HEK293T (cell line): ENCODE results near the gene OLA1.
A peak's percentile ranks its signal among the peaks of the same experiment; 100 is the strongest.

ENCODE experiments used
- CTCF ChIA-PET: fragments of 350-600 bp; formaldehyde crosslinking; extraction: SDS; loops from one replicate; lab custom pipeline; 2021; ENCODE audit warnings: antibody characterized with exemption, inconsistent platforms; lab: Yijun Ruan, JAX
- POLR2A ChIA-PET: fragments of 350-600 bp; formaldehyde crosslinking; extraction: SDS; loops from one replicate; lab custom pipeline; 2020; ENCODE audit warnings: antibody characterized with exemption, inconsistent platforms; lab: Yijun Ruan, JAX
- DNase-seq: peaks from one replicate; pipeline ENCODE4 v3.0.0; 2012; ENCODE audit warnings: mixed read lengths; ENCODE audit errors: extremely low spot score
- ARNT ChIP-seq: fragments of 450-650 bp; IDR thresholded peaks from 2 replicates; pipeline ENCODE4 v1.6.1; 2017; ENCODE audit warnings: mild to moderate bottlenecking
- BHLHE40 ChIP-seq: fragments of 450-650 bp; IDR thresholded peaks from 2 replicates; pipeline ENCODE4 v1.6.1; 2016; ENCODE audit warnings: mild to moderate bottlenecking, moderate library complexity, borderline replicate concordance
- CTBP1 ChIP-seq: fragments of 450-650 bp; IDR thresholded peaks from 2 replicates; pipeline ENCODE4 v1.6.1; 2016; ENCODE audit warnings: borderline replicate concordance
- ELF4 ChIP-seq: fragments of 450-650 bp; IDR thresholded peaks from 2 replicates; pipeline ENCODE4 v1.6.1; 2017; ENCODE audit warnings: antibody characterized with exemption
- FOXA1 ChIP-seq: fragments of 450-650 bp; IDR thresholded peaks from 2 replicates; pipeline ENCODE4 v1.6.1; 2016; ENCODE audit warnings: mild to moderate bottlenecking
- FOXK2 ChIP-seq: fragments of 450-650 bp; IDR thresholded peaks from 2 replicates; pipeline ENCODE4 v1.6.1; 2016; ENCODE audit warnings: mild to moderate bottlenecking
- FOXM1 ChIP-seq: fragments of 450-650 bp; IDR thresholded peaks from 2 replicates; pipeline ENCODE4 v1.6.1; 2017; ENCODE audit warnings: mild to moderate bottlenecking, borderline replicate concordance
- HDGF ChIP-seq: fragments of 450-650 bp; IDR thresholded peaks from 2 replicates; pipeline ENCODE4 v1.6.1; 2017; ENCODE audit warnings: antibody characterized with exemption, borderline replicate concordance
- L3MBTL2 ChIP-seq: fragments of 450-650 bp; conservative IDR thresholded peaks from 2 replicates; pipeline ENCODE4 v1.6.1; 2016; ENCODE audit warnings: mild to moderate bottlenecking
- LEF1 ChIP-seq: fragments of 450-650 bp; IDR thresholded peaks from 2 replicates; pipeline ENCODE4 v1.6.1; 2017; ENCODE audit warnings: mild to moderate bottlenecking, borderline replicate concordance
- NFRKB ChIP-seq: fragments of 450-650 bp; IDR thresholded peaks from 2 replicates; pipeline ENCODE4 v1.6.1; 2016; ENCODE audit warnings: mild to moderate bottlenecking, moderate library complexity
- SP1 ChIP-seq: fragments of 450-650 bp; IDR thresholded peaks from 2 replicates; pipeline ENCODE4 v1.6.1; 2017
- SUZ12 ChIP-seq: fragments of 450-650 bp; IDR thresholded peaks from 2 replicates; pipeline ENCODE4 v1.6.1; 2016; ENCODE audit warnings: mild to moderate bottlenecking
- TARDBP ChIP-seq: fragments of 450-650 bp; IDR thresholded peaks from 2 replicates; pipeline ENCODE4 v1.6.1; 2016
- ZNF384 ChIP-seq: fragments of 450-650 bp; IDR thresholded peaks from 2 replicates; pipeline ENCODE4 v1.6.1; 2016
- TF ChIP-seq, protein P1 (sequence below): fragments of 450-650 bp; IDR thresholded peaks from 2 replicates; pipeline ENCODE4 v1.6.1; 2016

OLA1 gene

DNA sequence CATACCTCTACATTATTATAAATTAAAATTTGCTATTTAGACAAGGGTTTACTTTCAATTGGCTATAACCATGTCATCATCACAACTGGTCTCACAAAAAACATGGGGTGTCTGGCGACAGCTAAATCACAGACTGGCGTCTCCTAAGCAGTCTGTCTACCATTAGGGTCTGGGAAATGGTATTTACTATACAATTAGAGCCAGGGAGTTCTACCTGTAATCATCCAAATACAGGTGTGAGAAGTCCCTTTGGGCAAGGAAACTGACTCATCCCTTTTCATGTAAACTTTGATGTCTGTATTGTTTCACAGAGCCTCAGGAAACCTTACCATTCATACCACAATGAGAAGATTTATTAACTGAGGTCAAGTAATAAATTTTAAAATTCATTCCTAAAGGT, 126.7 kb downstream of the OLA1 start:
- ChIA-PET CTCF (no interaction called here), POLR2A (interaction anchor here (1.2 kb wide), 1 partner anchor 127 kb away, joined by 3 read pairs; the partner anchor contains the start of gene OLA1)
- DNase-seq, result no peak

DNA sequence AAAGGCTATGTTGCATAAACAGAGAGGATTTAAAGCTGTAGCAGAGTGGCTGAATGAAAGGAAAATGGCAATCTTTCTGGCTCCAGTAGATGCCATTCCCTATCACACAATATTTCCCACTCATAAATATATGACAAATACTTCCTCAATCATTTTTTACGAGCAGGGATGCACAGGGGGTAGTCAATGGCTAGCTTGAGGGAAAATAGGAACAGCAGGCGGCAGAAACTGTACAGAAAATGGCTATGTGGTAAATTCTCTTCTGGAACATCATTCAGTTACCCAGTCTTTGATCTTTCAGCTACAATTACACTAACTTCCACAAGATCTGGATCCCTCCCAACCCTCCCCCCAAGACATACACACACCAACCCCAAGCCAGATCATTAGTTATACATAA, 127.2 kb downstream of the OLA1 start:
- ChIA-PET CTCF (no interaction called here), POLR2A (interaction anchor here (1.2 kb wide), 1 partner anchor 128 kb away, joined by 3 read pairs; the partner anchor contains the start of gene OLA1)
- TF ChIP-seq FOXK2 (no peak), CTBP1 (peak; percentile 44; the same call in 1 of the 2 replicates), HDGF (no peak), BHLHE40 (no peak), NFRKB (no peak), SUZ12 (no peak), SP1 (no peak)
- TF ChIP-seq, protein P1, sequence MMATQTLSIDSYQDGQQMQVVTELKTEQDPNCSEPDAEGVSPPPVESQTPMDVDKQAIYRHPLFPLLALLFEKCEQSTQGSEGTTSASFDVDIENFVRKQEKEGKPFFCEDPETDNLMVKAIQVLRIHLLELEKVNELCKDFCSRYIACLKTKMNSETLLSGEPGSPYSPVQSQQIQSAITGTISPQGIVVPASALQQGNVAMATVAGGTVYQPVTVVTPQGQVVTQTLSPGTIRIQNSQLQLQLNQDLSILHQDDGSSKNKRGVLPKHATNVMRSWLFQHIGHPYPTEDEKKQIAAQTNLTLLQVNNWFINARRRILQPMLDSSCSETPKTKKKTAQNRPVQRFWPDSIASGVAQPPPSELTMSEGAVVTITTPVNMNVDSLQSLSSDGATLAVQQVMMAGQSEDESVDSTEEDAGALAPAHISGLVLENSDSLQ, result peak; percentile 65; the same call in 1 of the 2 replicates
- no peak for DNase-seq

More for the DNA sequence above, 126.7 kb downstream of the OLA1 start:
- no peak for TF ChIP-seq LEF1
- TF ChIP-seq TARDBP, result no peak
- no peak for TF ChIP-seq BHLHE40
- no peak for TF ChIP-seq FOXA1
- no peak for TF ChIP-seq SP1
- TF ChIP-seq FOXK2, result no peak
- TF ChIP-seq, protein P1, result no peak
- TF ChIP-seq ARNT, result no peak
- TF ChIP-seq L3MBTL2, result no peak
- no peak for TF ChIP-seq CTBP1
- TF ChIP-seq NFRKB, result no peak
- no peak for TF ChIP-seq FOXM1
- TF ChIP-seq SUZ12, result no peak
- TF ChIP-seq HDGF, result no peak

DNA sequence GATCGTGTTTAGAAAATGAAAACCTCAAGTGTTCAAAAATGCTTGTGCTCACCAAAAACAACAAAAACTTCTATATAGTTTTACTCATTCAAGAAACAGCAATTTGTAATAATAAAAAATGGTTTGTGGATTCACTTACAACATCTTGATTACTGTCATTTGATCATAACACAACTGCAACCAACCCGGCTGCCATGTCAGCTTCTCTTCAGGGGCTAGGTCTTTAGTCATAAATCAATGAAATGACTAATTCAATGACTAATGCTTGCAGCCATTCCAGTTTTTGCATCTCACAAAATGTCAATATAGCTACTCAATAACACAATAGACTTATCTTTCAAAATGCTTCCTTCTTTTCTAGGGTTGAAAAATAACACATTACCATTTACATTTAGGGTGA, 128.0 kb downstream of the OLA1 start:
- POLR2A ChIA-PET, result interaction anchor here (1.2 kb wide), 1 partner anchor 128 kb away, joined by 3 read pairs; the partner anchor contains the start of gene OLA1
- CTCF ChIA-PET, result interaction anchor here (0.7 to 1.0 kb wide), 2 partner anchors 18 to 28 kb away, joined by 4 to 5 read pairs; no protein-coding TSS in a partner anchor
- peak; percentile 10 for DNase-seq
- TF ChIP-seq, protein P1, result peak; percentile 88
- TF ChIP-seq L3MBTL2, result no peak

DNA sequence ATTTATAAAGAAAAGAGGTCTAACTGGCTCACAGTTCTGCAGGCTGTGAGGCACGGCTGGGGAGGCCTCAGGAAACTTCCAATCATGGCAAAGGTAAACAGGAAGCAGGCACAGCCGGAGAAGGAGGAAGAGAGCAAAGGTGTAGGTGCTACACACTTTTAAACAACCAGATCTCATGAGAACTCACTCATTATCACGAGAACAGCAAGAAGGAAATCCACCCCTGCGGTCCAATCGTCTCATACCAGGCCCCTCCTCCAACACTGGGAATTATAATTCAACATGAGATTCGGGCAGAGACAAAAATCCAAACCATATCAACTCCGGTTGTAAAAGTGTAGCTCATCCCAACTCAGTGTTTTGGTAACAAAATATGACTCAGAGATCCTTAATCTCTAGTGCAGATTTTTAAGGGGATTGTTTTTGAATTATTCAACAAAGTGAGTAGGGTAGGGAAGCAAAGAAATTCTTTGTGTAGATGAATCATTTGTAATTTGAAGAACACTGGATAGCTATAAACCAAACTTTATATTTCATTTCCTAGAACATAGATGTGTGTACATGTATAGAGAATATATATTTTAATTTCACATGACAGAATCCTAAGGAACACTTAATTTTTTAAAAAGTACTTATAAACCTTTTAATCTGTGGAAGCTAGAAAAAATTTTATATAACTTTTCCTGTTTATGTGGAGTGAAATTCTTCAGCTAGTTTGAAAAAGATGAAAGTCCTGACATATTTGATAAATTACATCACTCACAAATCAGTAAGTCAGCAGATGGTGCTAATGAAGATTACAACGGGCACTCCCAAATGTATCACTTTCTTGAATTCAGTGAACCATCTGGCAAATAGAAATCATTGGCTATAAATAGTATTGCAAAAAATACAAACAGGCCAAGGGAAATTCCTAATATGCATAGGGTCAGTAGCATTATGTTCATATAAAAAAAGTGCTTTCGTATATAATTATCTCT, 130.1 kb downstream of the OLA1 start:
- ChIA-PET CTCF (no interaction called here), POLR2A (interaction anchor here (0.6 kb wide), 1 partner anchor 217 kb away, joined by 3 read pairs; no protein-coding TSS in a partner anchor)
- no peak for DNase-seq
- no peak for TF ChIP-seq SP1
- no peak for TF ChIP-seq NFRKB
- no peak for TF ChIP-seq FOXM1
- no peak for TF ChIP-seq BHLHE40
- no peak for TF ChIP-seq ELF4
- no peak for TF ChIP-seq ARNT
- TF ChIP-seq, protein P1, result no peak
- TF ChIP-seq FOXK2, result no peak
- no peak for TF ChIP-seq L3MBTL2
- no peak for TF ChIP-seq TARDBP
- TF ChIP-seq SUZ12, result no peak
- TF ChIP-seq HDGF, result no peak
- no peak for TF ChIP-seq LEF1
- no peak for TF ChIP-seq FOXA1
- TF ChIP-seq CTBP1, result no peak
- TF ChIP-seq ZNF384, result no peak

DNA sequence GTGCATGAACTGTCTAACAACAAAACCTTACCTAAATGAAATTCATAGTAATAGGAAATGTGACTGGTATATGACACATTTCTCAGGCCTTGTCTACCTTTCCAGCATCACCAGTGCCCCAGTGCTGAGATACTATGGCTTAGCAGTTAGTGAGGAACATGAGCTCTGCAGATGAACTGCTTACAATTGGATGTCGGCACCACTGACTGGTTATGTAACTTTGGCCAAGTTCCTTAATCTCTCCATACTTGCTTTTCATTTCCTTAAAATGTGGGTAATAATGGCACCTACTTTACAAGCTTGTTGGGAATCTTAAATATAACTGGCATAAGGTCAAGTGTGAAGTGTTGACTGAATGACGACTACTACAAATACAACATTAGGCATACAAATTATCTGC, 136.3 kb downstream of the OLA1 start:
- TF ChIP-seq SP1, result no peak
- ChIA-PET POLR2A (no interaction called here), CTCF (interaction anchor here (1.0 kb wide), 1 partner anchor 10 kb away, joined by 3 read pairs; no protein-coding TSS in a partner anchor)
- DNase-seq, result no peak

DNA sequence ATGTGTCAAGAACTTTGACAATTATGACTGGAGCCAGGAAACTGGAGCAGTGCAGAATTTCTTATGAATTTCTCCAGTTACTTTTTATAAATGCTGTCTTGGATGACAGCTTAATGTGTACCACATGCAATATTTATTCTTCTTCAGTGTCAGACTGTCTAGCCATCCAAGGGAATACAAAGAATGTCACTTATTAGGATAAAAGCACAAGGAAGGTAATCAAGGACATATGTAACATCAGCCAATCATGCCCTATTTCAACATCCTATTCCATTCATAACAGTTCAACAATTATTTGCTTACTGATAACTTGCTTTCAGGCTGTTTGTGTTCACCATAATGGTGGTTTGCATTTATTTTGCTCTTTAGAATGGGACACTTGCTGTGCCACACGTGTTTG, 139.8 kb downstream of the OLA1 start:
- no peak for DNase-seq

More for the DNA sequence above, 139.8 kb downstream of the OLA1 start:
- ChIA-PET CTCF (no interaction called here), POLR2A (no interaction called here)
- TF ChIP-seq ARNT, result no peak
- TF ChIP-seq NFRKB, result no peak
- no peak for TF ChIP-seq FOXA1
- no peak for TF ChIP-seq CTBP1
- TF ChIP-seq FOXM1, result no peak
- TF ChIP-seq L3MBTL2, result no peak
- no peak for TF ChIP-seq TARDBP
- TF ChIP-seq SUZ12, result no peak
